Brain microvascular endothelial cell (primary cell): ENCODE results near the gene DAPL1.

ENCODE experiments used
- DNase-seq: peaks from one replicate; pipeline ENCODE4 v3.0.0-alpha.2; 2020
- H3K27ac ChIP-seq: fragments of 250-450 bp; sonication (Bioruptor Pico); 2 replicates; pipeline ENCODE4 v1.5.1; 2020; ENCODE audit warnings: mild to moderate bottlenecking, moderate library complexity
- H3K27me3 ChIP-seq: fragments of 250-450 bp; sonication (Bioruptor Pico); replicated peaks from 2 replicates; pipeline ENCODE4 v1.5.1; 2020; ENCODE audit warnings: mild to moderate bottlenecking
- H3K36me3 ChIP-seq: fragments of 250-450 bp; sonication (Bioruptor Pico); replicated peaks from 2 replicates; pipeline ENCODE4 v1.5.1; 2020; ENCODE audit warnings: mild to moderate bottlenecking
- H3K4me3 ChIP-seq: 2 replicates; pipeline ENCODE4 v1.5.1; 2011; ENCODE audit warnings: low read depth, mild to moderate bottlenecking, control low read depth, low read length, moderate library complexity
- in situ Hi-C: cut with HindIII; loops from 2 replicates; pipeline ENCODE4 v1.10.0; 2017; ENCODE audit warnings: low sequenced_read_pairs, low pct_ligation_motif_present
- TF ChIP-seq, protein P1 (sequence below): IDR thresholded peaks from 2 replicates; pipeline ENCODE4 v1.5.1; 2011; ENCODE audit warnings: low read depth, mild to moderate bottlenecking, moderate library complexity, low read length, control low read depth, inconsistent platforms; ENCODE audit errors: missing control alignments

DAPL1 gene

DNA sequence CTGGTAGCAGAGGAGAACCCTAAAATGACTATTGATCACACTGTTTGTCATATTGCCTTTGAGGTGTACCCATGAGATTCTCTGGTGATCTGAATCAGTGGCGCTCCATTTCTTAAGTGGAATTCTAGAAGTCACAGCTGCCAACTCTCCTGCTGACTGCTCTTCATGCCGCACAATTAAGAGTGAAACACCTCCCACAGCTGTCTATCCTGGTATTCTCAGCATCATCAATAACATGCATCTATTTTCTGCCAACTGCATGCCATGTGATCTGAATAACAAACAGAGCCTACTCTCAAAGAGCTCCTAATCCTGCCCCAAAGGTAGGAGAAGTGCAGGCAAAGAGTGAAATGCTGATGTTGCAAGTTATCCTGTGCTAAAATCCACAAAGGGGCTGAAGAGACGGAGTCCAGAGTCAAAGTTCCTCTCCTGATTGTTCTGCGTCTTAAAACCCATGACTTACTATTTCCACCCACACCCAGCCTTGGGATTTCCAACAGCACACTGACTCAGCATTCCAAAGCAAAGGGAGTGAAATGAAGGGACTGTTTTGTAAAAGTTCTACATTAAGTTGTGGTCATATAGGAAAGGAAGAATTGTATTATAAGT lies 13.7 kb upstream of the DAPL1 start:
- in situ Hi-C loops, result no loop called here
- peak; percentile 41 for DNase-seq
- Histone ChIP-seq H3K27ac (no peak overlapping the region), H3K27me3 (no peaks in the 10 kb centered on the region), H3K36me3 (no peaks in the 10 kb centered on the region), H3K4me3 (no peak overlapping the region)
- TF ChIP-seq, protein P1, sequence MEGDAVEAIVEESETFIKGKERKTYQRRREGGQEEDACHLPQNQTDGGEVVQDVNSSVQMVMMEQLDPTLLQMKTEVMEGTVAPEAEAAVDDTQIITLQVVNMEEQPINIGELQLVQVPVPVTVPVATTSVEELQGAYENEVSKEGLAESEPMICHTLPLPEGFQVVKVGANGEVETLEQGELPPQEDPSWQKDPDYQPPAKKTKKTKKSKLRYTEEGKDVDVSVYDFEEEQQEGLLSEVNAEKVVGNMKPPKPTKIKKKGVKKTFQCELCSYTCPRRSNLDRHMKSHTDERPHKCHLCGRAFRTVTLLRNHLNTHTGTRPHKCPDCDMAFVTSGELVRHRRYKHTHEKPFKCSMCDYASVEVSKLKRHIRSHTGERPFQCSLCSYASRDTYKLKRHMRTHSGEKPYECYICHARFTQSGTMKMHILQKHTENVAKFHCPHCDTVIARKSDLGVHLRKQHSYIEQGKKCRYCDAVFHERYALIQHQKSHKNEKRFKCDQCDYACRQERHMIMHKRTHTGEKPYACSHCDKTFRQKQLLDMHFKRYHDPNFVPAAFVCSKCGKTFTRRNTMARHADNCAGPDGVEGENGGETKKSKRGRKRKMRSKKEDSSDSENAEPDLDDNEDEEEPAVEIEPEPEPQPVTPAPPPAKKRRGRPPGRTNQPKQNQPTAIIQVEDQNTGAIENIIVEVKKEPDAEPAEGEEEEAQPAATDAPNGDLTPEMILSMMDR, result no peak

DNA sequence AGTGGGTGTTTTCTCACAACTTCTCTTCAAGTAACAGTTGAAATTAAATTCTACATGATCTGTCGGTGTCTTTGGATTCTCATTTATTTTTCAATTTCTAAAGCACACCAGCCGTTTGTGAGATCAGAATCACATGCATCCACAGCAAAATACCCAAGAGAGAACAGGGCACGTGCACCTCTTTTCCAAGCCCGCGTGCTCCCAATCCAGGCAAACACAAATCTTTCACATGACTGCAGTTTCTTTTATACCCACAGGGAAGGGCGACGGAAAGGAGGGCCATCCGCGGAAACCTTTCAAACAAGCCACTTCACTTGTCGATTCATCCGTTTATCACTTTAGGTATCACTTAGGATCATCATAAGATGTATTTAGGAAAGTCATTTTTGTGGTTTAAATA lies 13.0 kb upstream of the DAPL1 start:
- Histone ChIP-seq H3K4me3 (no peak overlapping the region), H3K36me3 (no peaks in the 10 kb centered on the region), H3K27me3 (no peaks in the 10 kb centered on the region), H3K27ac (no peak overlapping the region)
- no peak for DNase-seq
- TF ChIP-seq, protein P1, result no peak
- in situ Hi-C loops, result no loop called here

- H3K4me3 ChIP-seq, result no peak overlapping the region
- TF ChIP-seq, protein P1, result no peak
- DNase-seq, result no peak
- H3K27ac ChIP-seq, result no peak overlapping the region
- H3K36me3 ChIP-seq, result no peaks in the 10 kb centered on the region
- no peaks in the 10 kb centered on the region for H3K27me3 ChIP-seq
- in situ Hi-C loops, result no loop called here
These were observed 12.5 kb upstream of the DAPL1 start for GRCh38 chr2:158782616-158783015.

DNA sequence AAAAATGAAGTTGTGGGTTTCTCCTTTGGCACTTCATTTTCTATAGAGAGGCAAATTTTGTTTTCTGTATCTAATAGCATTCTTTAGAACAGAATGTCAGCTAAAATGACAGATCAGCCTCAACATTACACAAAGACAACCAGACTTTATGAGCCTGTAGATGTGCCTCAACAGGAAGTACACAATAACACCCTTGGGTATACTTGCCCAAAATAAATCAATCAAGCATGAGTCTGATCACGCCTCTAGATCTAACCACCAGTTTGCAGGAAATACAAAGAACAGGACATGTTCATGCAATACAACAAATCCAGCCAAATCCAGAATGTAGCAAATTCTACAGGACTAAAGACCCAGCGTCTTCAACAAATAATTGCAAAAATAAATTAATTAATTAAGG lies 11.2 kb upstream of the DAPL1 start:
- no peak for DNase-seq
- TF ChIP-seq, protein P1, result no peak
- H3K4me3 ChIP-seq, result no peak overlapping the region
- no peaks in the 10 kb centered on the region for H3K36me3 ChIP-seq
- no peak overlapping the region for H3K27ac ChIP-seq
- in situ Hi-C loops, result no loop called here
- H3K27me3 ChIP-seq, result no peaks in the 10 kb centered on the region

DNA sequence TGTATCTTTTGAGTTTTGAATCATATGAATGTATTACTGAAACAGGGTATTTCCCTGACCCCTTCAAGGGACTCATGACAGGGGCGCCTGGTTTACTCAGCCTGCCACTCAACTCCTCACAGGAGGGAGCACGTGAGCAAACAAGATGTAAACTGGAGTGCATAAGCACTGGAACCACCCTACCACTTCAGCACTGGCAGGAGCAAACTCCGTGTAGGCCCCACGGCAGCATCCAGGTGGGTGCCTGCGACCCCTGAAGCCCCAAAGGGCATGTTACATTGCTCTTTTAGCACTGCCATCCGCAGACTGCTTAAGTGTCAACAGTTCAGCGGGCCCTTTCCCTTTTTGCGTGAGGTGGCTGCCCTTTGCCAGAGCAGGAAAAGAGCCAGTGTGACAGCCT lies 8.2 kb upstream of the DAPL1 start:
- in situ Hi-C loops, result no loop called here
- no peaks in the 10 kb centered on the region for H3K36me3 ChIP-seq
- no peak overlapping the region for H3K27ac ChIP-seq
- no peak for DNase-seq
- H3K27me3 ChIP-seq, result no peaks in the 10 kb centered on the region
- no peak overlapping the region for H3K4me3 ChIP-seq
- TF ChIP-seq, protein P1, result no peak

DNA sequence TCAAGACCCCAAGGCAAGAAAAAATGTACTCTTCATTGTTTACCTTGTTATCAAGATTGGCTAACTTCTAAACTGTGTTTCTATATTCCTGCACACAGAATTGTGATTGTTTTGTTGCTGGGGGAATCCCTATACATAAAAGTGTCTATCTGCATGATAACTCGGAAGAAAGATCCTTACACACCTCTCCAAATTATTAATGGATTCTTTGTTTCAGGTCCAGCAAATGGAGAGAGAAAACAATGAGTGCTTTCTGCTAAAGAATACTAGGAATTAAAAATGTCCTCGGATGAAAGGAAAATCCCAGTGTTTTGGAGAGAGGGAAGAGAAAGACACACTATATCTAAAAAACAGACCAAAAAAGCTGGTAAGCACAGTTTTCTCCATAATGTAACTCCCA lies 6.2 kb upstream of the DAPL1 start:
- H3K36me3 ChIP-seq, result no peaks in the 10 kb centered on the region
- no peak overlapping the region for H3K27ac ChIP-seq
- H3K27me3 ChIP-seq, result no peaks in the 10 kb centered on the region
- no peak overlapping the region for H3K4me3 ChIP-seq
- in situ Hi-C loops, result no loop called here
- TF ChIP-seq, protein P1, result no peak
- DNase-seq, result no peak
